GM18502 (cell line): ENCODE measurements around the gene ATG101.

Experiments used
- ATAC-seq: cut with Tn5 transposase; IDR thresholded peaks from one replicate; pipeline ENCODE4 v1.9.1; 2021; ENCODE audit warnings: mild to moderate bottlenecking; ENCODE audit not compliant: unreplicated experiment, poor library complexity

The ATG101 gene, protein sequence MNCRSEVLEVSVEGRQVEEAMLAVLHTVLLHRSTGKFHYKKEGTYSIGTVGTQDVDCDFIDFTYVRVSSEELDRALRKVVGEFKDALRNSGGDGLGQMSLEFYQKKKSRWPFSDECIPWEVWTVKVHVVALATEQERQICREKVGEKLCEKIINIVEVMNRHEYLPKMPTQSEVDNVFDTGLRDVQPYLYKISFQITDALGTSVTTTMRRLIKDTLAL

DNA sequence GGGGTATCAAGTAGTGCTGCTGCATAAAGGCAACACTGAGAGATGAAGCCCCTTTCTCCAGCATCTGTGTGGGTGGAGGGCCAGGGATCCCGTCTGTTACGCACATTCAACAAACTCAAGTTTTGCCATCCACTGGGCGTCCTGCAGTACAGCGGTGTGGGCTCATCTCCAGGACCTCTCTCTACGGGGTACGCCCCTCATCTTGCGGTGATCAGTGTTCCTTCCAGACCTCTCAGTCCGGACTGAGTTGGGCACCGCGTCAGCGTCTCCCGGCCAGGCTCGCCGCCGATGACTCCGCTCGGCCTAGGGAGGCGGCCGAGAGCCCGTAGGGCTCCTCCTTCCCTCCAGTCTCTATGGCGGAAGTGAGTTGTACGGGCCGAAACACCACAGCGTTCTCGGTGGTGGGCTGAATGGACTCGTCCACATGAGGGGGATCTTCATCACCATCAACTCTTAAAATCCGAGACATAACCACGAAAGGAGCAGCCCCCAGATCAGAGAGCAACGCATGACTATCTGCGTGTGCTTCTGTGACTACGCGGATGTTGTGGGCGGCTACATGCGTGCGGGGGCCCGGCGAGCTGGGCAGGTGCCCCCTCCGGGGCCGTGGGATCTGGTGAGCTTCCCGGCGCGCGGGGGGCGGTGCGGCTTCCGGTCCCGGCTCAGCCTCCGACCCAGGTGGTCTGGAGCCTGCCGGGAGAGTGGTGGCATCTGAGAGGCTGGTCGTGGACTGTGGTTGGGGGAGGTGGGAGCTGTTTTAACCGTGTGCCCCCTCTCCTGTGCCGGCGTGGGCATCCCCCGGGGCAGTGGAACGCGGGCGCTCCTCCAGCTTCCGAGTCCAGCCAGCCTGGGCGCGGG is at the start of gene ATG101:
Gene ATG101 (plus strand): TSS at position 652 of the 858 bp plus-strand sequence. CDS start 3,673 bp downstream, outside the sequence.
- peak; percentile 93 for ATAC-seq

DNA sequence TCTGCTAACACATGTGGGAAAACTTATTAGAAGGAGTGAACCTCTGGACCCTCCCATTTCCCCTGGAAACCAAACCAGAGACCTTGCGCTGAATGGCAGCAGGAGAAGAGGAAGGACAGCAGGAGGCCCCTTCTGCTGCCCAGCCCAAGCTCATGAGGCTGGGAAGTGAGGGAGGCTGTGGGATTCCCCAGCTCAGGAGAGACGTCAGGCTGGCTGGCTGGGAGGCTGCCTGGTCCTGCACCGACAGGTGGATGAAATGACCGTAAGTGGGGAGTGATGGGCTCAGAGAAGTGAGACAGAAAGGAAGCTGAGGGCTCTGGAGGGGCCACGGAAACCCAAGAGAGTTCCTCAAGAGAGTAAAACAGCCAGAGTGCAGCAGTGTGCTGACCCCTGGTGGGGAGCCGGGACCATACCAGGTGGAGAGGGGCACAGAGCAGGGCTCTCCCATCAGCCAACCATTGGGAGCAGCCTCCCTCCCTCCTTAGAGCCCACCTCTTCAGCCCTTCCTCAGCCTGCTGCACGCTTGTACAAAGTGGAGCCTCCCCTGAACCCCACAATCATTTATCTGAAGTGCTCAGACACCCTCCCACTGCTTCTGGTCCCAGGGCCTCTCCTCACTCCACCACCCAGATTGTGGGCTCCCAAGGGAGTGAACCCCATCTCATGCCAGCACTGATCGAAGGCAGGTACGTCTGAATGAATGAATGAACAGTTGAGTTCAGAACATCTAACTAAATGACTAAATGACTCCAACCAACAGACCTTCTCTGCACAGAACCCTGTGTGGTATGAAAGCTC is 49.0 kb upstream of the ATG101 start:
- no peak for ATAC-seq

DNA sequence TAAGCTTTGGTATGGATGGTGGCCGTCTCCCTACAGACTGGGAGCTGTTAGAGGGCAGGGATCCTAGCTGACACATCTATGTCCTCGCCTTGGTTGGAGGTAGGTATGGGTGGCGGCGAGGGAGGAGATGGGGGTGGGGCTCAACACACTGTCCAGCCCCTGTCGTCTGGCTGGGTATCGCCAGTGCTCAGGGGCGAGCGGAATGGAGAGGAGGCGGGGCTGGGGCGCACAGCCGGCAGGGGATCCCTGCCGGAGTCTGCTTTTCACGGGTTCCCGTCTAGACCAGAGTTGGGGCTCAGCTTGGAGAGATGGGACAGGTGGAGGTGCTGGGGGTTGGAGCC is 47.0 kb upstream of the ATG101 start:
- no peak for ATAC-seq

DNA sequence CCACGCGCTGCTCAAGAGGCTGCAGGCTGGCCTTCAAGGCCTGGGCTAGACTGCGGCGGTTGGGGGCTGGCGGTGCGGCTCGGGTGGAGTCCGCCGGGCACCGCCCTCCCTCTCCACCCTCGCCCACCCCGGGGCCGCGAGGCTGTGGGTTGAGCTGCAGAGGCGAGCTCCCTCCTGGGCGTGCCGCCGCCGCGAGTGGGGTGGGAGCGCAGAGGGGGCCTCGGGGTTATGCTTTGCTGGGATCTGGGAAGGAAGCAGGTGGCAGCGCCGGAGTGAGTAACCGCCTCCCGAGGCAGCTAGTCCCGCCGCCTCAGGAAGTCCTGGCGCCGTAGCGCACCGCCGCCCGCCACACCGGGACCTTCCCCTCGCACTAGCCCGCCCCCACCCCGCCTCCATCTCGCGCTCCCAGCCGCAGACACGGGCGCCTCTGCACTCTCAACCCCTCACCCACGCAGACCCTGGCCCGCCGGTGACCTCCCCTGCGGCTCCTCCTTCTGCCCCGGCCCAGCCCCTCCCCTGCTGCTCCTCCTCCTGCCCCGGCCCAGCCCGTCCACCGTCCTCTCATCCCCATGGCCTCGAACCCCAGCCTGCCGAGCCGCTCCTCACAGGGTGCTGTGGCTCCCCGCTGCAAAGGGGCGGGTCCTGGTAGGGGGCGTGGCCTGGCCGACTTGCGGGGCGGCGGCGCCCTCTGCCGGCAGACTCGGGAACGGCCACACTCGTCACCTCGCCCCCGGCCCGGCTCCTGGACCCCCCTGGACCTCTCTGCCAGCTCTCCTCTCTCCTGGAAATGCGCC is 46.4 kb upstream of the ATG101 start:
- peak; percentile 51 for ATAC-seq

DNA sequence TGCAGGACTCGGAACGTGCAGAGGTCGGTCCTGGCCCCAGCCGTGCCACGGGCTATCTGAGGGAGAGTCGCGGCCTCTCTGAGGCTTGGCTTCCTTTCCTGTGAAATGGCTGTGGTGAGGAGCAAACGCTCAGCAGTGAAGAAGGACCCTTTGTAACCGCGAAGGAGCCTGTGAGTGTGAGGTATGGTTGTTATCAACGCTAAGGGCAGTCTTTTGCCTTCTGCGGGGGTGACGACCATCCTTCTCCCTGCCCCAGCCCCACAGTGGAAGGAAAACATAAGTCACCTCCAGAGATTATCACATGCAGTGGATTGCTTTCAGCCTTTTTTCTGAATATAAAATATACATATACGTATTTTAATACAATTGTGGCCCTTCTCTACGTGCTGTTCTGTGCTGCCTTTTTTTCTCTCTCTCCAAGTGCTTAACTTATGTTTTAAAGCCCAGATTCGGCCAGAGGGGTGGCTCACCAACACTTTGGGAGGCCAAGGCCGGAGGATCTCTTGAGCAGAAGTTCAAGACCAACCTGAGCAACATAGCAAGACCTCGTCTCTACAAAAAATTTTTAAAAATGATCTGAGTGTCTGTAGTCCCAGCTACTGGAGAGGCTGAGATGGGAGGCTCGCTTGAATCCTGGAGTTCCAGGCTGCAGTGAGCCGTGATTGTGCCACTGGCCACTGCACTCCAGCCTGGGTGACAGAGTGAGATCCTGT is 45.6 kb upstream of the ATG101 start:
- ATAC-seq, result no peak

DNA sequence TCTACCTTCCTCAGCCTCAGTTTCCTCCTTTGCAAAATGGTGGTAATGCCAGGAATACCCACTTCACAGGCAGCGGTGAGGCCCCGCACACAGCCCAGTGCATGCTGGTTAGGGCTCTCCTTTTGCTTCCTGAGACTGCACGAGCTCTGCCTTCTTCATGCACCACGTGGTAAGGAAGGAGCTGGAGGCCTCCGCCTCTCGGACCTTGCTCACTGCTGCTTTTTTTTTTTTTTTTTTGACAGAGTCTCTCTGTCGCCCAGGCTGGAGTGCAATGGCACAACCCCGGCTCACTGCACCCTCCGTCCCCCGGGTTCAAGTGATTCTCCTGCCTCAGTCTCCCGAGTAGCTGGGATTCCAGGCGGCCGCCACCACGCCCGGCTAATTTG is 44.9 kb upstream of the ATG101 start:
- ATAC-seq, result no peak

DNA sequence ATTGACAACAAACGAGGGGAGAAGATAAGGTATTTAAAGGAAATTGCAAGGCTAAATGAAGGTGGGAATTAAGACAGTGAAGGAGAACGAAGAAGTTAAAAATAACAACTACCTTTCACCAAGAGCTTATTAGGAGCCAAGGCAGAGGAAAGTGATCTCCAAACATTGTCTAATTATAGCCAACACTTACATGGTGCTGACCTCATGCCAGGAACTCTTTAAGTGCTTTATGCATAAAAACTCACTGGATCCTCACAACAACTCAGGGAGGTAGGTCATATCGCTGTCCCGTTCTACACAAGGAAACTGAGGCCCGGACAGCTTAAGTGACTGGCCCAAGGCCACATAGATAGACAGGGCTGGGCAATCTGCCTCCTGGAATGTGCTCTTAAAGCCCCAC is 43.5 kb upstream of the ATG101 start:
- no peak for ATAC-seq

DNA sequence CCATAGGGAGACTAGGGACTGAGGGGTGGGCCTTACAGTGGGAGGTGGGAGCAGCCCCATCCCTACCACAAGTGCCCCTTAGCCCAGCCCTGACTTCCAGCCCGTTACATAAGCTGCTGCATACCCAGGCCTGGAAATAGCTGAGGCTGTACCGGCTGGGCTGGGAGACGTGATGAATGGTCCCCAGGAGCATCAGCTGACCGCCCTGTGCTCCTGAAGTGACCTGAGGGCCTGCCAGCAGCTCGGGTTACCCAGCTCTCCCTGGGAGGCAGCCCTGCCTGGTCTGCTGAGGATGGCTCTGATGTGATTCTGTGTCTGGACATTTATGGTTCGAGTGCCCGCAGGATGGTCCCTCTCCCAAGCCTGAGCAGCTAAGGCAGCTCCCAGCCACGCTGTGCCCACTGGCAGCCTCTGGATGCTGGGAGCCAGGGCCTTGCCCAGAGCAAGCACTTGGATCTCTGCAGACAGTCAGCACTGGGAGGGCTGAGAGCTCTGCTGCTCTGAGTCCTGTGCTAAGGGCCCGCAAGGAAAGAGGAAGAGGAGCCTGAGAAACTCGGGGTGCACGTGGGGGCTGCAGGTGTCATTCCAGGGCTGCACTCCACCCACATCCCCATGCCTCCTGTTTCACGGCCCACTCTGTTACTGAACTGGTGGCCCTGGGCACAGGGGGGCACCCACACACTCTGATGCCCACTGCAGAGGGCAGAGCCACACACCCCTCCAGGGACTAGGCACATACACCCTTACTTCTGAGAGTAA is 42.5 kb upstream of the ATG101 start:
- ATAC-seq, result no peak

DNA sequence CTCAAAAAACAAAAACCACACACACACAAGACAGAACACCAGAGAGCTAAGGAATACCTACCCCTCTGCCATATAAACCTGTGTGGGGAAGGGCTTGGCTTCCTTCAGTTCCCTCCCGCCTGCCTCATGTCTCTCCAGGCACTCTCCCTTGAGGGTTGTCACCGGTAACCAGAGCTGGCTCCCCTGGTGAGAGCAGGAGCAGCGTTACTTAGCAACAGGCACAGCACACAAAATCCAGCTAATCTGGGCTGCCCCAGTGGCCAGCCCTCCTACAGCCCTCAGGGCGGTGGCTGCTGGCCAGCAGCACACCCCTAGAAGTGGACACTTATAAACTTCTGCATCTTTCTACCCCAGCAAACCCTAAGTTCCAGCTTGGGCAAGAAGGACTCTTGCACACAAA is 40.1 kb upstream of the ATG101 start:
- ATAC-seq, result no peak

DNA sequence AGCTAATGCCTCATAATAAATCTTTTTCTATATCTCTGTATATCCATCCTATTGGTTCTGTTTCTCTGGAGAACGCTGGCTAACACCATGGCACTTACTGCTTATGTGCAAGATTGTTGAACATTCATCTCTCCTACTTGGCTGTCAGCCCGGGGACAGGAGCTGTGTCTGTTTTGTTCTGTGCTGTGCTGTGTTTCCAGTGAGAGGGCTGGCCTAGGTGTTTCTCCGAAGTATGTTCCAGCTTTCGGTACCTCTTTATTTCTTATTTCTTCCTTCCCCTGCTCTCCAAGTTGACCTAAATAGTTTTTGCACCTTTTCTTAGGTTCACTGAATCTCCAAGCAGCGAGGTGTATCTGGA is 37.4 kb upstream of the ATG101 start:
- ATAC-seq, result no peak

DNA sequence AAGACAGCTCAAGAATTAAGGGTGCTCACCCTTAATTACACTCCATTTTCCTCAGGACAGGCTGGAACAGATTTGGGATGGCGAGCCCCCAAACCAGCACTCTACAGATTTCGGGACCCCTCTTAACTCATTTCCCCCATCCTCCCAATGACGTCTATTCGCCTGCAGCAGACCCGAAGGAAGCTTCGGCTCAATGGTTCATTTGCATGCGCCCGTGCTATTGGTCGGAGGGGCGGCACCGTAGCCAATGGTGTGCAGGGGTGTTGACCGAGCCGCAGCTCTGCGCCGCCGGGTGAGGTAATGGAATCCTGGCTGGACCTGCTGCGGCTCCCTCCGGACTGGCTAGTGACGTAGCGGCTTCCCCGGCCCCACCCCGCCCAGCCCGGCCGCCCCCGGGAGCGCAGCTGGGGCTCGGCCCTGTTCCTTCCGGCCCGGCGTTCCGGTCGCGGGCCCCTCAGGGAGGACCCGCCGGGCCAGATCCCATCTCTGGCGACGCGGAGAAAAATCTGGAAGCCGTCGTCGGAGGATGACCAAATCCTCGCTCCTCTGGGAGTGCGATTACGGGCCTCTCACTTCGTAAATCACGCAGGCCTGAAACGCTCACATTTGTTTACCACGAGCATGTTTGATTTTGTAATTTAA is 36.9 kb upstream of the ATG101 start:
- peak; percentile 94 for ATAC-seq

DNA sequence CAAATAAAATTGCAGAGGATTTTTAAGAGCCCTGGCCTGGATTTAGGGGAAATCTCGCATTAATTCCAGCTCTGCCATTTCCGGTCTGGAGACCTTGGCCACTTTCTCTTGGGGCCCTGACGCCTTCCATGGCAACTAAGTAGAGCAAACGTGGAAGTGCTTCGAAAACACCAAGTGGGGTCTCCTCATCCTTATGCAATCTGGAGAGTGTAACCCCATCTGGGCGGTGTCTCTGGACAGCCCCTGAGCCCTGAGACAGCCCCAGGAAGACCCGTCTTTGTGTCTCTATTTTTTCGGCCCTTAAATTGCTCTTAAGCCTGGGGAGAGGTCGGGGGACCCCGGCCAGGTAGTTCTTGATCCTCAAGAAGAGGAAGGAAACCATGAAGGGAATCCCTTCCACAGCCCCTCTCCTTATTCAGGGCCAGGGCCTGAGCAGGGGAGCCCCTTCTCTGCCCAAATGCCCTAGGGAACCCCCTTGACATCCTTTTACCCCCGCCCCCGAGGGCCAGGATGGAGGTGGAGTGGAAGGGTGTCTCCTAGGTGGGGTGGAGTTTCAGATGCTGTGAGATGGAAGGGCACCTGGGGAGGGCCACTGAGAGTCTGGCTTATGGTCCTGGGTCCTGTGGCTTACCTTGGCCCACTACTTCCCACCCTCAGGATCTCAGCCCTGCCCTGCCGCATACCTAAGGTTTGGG is 36.2 kb upstream of the ATG101 start:
- no peak for ATAC-seq

DNA sequence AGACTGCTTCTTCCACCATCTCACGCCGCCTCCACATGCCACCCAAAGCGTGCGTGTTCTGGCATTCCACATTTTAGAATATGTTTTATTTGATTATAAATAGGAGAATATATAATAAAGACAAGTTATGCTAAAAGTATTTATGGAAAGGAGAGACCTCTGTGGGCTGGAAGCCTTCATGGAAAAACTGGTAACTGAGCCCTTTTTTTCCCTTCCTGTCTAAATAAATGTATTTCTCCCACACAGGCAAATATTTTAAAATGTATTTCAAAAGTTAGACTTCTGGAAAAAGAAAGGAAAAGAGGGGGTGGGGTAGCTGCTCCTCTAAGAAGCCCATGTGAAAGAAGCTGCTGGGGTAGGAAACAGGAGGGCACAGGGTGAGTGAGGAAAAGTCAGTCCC is 34.6 kb upstream of the ATG101 start:
- ATAC-seq, result no peak

DNA sequence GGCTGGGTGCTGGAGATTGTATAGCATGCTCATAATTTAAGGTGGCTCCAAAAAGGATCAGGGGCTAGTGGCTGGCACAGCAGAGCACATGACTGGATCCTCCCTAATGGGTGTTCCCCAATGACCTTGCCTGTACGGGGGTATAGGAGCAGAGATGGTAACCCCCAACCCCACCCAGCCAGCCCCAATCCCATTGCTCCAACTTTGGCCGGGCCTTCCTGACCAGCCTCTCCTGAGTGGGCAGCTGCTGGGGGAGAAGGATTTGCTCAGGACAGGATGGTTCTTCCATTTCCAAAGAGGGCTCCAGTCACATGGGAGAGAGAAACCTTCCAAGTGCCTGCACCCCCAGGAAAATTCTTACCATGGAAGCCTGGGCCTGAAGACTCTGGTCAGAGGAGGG is 33.9 kb upstream of the ATG101 start:
- ATAC-seq, result no peak

DNA sequence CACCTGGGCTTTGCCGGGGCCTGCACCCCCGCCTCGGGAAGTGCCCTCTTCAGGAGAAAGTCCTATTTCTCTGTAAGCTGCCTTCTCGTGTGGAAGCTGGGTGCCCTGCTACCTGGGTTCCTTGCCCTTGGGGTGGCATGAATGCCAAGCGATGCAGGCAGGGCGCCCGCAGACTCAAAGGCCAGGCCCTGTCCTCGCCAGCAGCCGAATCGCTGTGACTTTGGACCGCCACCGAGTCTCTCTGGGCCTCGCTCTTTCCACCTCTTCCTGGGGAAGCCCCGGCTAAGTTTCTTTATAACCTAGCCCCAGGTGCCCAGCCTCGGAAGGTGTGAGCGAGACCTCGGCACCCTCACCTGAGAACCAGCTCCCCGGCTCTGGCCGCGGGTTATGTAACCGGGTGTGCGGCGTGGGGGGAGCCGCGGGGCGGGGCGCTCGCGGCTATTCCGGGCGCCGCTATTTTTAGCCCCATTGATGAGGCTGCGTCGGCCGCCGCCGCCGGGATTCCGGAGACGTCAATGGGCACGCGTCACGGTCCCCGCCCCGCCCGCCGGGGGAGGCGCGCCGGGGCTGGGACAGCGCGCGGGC is 33.1 kb upstream of the ATG101 start:
- ATAC-seq, result peak; percentile 45

DNA sequence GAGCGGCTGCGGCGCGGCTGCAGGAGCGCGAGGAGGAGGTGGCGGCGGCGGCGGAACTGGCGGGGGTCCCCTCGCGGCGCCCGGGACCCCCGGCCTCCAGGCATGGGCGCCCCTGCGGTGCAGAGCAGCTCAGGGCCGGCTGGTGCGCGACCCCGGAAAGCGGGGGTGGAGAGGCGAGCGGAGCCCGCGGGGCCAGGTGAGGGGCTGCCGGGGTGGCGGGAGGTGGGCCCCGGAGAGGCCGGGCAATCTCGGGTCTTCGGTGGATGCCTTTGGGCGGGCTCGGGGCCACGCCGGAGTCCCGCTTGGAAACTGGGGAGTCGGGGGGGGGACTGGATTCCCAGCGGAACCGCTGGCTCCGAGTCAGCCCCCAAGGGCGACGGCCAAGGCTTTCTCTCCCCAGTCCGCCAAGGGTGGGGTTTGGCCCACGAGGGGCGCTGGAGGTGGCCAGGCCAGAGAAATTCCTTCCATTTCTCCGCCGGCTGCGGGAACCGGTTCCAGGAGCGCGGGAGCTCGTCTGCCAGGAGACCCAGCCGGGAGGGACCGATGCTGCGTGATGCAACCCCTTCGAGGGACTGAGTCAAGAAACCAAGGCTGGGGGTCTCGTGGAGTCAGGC is 32.4 kb upstream of the ATG101 start:
- no peak for ATAC-seq

DNA sequence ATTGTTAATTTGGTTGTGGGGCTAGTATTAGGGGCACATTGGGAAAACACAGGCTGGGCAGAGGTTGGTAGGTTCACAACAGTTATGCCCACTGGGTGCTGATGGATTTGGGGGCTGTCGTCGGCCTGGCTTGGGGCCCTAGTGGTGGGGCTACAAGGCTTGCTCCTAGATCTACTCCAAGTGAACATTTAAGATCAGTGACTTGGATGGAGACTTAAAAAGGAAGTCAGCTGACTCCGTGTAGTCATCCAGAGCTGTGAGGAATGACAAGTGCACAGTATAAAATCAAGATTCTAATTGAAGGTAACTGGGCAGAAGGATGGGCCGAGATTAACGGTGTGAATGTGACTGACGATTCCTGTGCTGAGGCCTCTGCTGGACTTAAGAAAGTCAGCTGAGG is 31.3 kb upstream of the ATG101 start:
- ATAC-seq, result no peak
